ENCODE results near the gene CA6.

GRCh38 chr1:8911416-8912309 lies 34.0 kb upstream of the CA6 start:
- no peak for TF ChIP-seq CTCF (IDR thresholded peaks at IDR 0.05)
- TF ChIP-seq POLR2A (IDR thresholded peaks at IDR 0.05), result no peak
